UCSD-AML1 (cell line): Measurements from ENCODE around the gene NSD1.
"Not testable (repeated sequence)": the region's sequence is repeated elsewhere in the genome, so short reads cannot be mapped to it uniquely, and the experiment has no call there.

Experiments
- DNase-seq: peaks from one replicate; lab custom pipeline; 2025; ENCODE audit not compliant: unreplicated experiment; lab: John Stamatoyannopoulos, UW

The NSD1 gene

DNA sequence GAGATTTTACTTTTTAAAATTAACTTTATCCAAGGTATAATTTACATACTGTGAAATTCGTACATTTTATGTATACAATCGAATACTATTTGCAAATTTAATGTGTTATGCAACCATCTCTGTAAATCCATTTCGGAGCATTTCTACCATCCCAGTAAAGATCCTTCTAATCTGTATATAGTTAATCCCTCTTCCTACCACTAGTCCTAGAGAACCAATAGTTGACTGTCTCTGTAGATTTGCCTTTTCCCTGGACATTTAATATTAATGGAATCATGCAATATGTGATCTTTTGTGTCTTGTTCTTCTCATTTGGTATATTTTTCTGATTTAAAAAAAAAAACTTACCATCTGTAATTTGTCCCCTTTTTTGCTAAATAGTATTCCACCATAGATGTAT is 95.2 kb downstream of the NSD1 start:
- no peak for DNase-seq

DNA sequence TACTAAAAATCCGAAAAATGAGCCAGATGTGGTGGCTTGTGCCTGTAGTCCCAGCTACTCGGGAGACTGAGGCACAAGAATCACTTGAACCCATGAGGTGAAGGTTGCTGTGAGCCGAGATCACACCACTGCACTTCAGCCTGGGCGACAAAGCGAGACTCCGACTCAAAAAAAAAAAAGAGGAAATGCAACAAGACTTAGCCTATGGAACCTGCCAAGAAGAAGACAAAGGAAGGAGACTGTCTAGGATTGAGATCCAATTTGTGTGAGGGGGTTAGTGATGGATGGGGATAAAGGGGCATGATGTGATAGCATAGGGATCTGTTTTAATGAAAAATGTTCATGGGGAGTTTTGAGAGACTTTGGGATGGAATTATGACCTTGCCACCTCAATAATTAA is 97.1 kb downstream of the NSD1 start:
- no peak for DNase-seq

DNA sequence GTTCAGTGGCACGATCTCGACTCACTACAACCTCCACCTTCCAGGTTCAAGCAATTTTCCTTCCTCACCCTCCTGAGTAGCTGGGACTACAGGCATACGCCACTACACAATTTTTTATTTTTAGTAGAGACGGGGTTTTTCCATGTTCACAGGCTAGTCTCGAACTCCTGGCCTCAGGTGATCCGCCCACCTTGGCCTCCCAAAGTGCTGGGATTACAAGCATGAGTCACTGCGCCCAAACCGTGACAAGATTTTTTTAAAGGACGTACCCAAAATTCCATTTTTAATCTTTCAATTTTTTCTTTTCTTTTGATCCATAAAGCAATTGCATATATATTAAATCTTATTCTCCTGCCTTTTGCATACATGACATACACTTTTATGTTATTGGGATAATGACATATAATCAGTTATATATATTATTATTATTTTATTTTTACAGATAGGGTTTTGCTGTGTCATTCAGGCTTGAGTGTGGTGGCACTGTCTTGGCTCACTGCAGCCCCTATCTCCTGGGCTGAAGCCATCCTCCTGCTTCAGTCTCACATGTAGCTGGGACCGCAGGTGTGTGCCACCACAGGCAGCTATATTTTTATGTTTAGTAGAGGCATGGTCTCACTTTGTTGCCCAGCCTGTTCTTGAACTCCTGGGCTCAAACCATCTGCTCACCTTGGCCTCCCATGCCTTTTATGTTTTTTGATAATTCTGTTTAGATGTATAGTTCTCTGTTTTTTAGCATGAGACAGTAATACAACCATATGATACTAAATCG is 98.1 kb downstream of the NSD1 start:
- no peak for DNase-seq

DNA sequence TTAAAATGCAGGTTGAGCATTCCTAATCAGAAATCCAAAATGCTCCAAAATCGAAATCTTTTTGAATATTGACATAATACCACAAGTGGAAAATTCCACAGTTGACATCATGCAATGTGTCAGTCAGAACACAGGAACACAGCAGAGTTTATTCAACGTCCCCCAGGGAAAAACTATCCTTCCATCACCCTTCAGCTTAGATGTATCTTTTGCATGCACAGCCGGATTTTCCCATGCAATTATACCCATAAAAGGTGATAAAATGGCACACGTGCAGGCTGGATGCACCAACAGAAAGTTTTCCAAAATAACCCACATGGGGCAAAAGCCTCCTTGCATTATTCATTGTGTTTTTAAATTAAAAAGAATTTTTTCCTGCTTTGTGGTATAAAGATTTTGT is 98.8 kb downstream of the NSD1 start:
- DNase-seq = no peak

DNA sequence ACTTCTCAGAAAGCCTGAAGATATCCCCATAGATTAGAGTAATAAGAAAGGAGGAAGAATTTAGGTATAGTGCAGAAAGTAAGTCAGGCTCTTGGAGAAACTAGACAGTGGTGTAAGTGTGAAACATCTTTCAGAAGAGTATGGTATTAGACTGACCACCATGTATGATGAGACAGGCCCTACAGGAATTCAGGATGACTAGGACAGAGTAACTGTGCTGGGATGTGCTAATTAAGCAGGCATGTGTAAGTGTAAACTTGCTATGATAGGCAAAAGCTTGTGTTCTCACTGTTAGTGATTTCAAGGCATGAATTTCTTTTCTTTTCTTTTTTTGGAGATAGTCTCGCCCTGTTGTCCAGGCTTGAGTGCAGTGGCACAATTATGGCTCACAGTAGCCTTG is 99.2 kb downstream of the NSD1 start:
- no peak for DNase-seq

DNA sequence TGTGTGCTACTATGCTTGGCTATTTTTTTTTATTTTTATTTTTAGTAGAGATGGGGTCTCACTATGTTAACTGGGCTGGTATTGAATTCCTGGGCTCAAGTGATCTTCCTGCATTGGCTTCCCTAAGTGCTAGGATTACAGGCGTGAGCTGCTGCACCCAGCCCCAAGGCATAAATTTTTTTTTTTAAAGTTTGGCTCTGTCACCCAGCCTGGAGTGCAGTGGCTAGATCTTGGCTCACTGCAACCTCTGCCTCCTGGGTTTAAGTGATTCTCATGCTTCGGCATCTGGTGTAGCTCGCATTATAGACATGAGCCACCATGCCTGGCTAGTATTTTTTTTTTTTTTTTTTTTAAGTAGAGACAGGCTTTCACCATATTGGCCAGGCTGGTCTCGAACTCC is 99.6 kb downstream of the NSD1 start:
- DNase-seq = no peak

DNA sequence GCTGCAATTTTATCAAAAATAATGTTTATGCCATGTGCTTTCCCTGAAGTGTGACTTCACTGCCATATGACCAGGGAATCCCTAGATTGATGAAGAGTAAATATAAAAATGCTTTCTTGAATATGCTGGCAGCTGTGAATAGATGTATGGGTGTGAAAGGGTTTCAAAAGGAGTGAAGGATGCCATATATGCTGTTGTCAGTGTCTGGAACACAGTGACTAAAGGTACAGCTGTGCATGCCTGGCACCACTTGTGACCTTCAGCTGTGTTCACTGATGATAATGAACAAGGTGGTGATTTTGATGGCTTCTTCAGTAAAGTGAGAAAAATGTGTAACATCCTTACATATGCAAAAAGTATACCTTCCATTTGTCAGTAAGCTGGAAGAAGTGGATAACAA is 100.2 kb downstream of the NSD1 start:
- DNase-seq = no peak

DNA sequence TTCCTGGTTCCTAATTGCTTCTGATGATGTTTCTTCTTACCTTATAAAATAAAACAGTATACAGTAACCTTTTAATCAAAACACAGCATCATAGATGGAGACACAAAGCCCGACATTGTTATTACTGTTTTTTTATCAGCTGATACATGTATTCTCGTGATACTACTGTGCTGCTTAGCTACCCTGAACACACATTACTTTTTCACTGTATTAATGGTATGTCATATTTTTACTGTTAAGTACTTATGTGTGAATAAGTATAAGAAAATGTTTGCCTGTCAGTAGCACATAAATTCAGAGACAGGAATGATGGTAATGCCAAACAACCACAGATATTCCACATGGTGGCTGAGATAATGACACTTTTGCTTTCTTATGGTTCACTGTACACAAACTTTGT is 101.3 kb downstream of the NSD1 start:
- no peak for DNase-seq

DNA sequence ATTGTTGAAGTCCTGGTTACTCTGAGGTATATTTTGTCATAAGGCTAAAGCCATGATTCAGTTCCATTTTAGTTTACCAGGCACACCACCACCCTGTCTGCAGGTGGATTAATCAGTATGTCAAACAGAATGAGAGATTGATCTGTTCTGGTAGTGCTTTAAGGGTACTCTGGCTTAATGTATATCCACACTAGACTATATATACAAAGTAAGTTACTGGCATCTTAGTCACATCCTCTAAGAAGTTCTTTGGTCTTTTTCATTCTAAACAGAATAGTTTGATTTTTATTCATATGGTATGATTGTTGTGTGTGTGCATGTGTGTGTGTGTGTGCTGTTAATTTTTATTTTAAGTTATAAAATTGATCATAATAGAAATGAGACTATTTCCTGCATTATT is 108.2 kb downstream of the NSD1 start:
- DNase-seq = no peak

DNA sequence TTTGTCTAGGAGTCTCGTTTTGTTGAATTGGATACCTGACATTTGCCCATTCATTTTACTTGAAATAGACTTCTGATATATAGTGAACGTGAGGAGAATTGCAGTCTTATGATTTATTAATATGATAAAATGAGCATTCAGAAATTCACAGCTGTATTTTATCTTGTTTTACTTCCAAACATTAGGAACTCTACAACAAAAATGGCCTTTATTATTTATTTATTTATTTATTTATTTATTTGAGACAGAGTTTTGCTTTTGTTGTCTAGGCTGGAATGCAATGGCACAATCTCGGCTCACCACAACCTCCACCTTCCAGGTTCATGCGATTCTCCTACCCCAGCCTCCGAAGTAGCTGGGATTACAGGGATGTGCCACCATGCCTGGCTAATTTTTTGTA is 108.7 kb downstream of the NSD1 start:
- DNase-seq = no peak

DNA sequence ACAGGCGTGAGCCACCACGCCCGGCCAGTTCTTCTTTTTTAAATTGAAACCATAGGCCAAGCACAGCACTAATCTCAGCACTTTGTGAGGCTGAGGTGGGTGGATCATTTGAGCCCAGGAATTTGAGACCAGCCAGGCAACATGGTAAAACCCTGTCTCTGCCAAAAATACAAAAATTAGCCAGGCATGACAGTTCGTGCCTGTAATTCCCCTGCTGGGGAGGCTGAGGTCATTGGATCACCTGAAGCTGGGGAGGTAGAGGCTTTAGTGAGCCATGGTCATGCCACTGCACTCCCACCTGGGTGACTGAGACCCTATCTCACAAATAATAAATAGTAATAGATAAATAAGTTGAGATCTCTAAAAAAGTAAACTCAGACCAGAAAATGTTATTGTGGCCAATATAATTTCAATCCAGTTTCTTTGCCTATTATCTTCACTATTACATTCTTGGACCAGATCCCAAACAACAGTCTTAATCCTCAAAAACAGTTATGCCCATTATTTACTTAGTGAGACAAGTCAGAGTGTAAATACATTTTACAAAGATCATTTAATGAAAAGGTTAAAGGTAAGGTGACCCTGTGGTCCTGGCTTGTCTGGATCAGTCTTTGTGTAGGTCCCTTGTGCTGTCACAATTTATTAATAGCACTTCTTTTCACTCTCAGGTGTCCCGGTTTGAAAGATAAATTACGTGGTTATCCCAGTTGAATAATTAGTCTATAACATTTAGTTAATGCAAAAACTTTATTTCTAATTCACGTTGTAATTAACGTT is 116.4 kb downstream of the NSD1 start:
- no peak for DNase-seq

DNA sequence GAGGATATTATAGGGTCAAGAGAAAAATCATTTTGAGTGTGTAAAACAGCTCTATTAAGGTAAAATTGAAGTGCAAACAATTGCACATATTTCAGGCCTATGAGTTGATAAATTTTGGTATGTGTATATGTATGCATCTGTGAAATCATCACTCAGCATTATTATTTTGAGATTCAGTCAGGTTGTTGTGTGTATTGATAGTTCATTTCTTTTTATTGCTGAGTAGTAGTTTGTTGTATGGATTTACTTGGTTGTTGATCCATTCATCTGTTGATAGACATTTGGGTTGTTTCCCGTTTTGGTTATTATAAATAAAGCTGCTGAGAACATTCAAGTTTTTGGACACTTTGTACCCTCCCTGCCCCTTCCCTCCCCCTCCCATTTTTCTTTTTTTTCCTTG is 119.7 kb downstream of the NSD1 start:
- DNase-seq = no peak

DNA sequence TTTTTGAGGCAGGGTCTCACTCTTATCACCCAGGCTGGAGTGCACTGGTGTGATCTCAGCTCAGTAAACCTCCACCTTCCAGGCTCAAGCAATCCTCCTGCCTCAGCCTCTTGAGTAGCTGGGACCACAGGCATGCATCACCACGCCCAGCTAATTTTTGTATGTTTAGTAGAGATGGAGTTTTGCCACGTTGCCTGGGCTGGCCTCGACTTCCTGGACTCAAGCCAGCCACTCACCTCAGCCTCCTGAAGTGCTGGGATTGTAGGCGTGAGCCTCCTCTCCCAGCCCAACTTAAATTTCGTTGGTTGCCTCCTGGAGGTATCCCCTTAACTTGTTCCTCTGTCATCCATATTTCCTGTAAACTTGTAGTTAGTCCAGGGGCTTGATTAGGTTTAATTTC is 122.7 kb downstream of the NSD1 start:
- no peak for DNase-seq

DNA sequence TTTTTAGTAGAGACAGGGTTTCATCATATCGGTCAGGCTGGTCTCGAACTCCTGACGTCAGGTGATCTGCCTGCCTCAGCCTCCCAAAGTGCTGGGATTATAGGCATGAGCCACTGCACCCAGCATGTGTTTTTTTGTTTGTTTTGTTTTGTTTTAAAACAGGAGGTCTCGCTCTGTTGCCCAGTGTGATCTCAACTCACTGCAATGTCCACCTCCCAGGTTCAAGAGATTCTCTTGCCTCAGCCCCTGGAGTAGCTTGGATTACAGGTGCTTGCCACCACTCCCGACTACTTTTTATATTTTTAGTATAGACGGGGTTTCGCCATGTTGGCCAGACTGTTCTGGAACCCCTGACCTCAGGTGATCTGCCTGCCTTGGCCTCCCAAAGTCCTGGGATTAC is 125.1 kb downstream of the NSD1 start:
- not testable (repeated sequence) for DNase-seq

DNA sequence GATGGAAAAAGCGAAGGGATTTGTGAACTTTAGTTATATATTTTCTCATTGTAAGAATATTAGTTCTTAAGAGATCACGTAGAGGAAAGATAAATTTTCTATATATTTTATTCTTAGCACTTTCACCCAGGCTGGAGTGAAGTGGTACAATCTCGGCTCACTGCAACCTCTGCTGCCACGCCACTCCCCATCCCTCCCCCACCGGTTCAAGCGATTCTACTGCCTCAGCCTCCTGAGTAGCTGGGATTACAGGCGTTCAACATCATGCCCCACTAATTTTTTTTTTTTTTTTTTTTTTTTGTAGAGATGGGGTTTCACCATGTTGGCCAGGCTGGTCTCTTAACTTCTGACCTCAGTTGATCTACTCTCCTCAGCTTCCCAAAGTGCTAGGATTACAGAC is 127.4 kb downstream of the NSD1 start:
- DNase-seq = no peak

DNA sequence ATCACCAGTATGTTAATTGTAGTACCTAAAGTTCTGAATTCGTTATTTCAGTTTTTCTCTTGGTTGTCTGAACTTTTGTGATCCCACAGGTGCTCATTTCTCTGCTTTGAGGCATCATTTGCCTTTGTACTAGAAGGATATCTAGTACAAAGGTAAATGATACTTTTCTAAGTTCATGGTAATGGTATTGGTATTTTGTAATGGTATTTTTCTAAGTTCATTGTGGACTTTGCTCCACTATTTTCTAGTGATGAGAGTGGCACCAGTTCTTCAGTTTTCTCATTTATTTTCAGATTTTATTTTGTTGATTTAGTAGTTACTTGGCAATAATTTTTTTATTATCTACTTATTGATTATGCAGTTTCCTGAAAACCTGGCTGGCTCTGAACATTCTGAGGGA is 127.9 kb downstream of the NSD1 start:
- DNase-seq = no peak

DNA sequence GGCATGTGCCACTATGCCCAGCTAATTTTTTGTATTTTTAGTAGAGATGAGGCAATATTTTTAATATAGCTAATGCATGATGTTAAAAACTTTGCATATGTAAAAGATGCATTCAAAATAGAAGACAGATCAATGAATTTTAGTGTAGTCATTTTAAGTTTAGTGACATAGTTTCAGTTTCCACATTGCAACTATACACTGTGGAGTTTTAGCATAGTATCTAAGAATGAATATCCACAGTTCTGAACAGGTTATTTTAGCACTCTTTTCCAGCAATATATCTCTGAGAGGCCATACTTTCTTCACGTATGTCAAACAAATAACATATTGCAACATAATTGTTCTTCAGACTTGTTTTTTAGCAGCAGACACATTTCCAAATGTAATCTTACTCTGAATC is 130.6 kb downstream of the NSD1 start:
- DNase-seq = no peak

DNA sequence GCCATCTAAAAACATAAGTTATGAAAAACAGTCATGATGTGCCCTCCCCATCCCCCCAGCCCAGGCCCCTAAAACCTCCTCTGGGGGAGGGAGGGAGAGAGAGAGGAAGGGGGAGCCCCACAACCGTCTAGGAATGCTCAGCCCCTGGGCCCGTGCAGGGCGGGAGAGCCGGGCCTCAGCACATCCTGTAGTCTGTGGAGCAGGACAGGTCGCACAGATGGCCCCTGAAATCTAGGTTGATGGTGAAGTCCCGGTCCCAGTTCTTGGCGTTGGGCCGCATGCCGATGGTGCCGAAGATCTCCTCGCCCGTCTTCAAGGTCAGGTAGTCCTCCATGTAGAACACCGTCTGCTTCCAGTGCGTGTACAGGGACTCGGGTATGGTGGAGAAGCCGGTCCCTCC is 131.8 kb downstream of the NSD1 start:
- DNase-seq = no peak

DNA sequence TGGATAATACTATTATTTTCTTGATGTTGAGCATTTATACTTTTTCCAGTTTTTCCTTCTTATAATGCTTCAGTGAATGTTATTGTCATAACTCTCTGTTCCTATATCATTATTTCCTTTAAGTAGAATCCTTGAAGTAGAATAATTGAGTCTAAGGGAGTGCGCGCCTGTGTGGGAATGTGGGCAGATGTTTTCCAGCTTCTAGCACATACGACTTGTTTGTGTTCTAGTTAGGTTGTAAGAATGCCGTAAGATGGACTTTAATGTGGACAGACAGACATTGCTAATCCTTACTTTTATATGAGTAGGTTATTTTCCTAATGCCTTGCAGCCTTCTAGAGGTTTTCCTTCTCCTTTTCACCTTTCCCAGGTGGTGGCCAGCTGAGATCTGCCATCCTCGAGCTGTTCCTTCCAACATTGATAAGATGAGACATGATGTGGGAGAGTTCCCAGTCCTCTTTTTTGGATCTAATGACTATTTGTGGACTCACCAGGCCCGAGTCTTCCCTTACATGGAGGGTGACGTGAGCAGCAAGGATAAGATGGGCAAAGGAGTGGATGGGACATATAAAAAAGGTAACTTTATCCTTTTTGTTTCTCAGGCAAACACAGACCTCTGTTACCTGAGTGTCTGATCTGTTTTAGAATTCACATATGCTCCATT is 135.8 kb downstream of the NSD1 start:
- DNase-seq = no peak

DNA sequence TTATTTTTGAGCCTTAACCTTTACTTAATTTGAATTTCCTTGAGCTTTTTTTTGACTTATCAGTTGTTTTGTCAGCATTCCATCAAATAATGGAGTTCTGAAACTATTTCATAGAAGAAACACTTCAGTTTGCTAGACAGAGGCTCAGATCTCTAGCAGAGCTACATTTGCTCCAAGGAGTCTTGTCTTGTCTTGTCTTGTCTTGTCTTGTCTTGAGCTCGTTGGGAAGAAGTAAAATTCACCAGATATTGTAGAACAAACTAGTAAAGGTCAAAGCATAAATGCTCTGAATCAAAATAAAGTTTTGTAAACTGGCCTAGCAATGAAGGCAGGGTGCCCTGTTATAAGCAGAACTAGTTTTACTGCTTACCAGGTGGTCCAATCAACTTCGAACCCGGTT is 136.4 kb downstream of the NSD1 start:
- DNase-seq = no peak

DNA sequence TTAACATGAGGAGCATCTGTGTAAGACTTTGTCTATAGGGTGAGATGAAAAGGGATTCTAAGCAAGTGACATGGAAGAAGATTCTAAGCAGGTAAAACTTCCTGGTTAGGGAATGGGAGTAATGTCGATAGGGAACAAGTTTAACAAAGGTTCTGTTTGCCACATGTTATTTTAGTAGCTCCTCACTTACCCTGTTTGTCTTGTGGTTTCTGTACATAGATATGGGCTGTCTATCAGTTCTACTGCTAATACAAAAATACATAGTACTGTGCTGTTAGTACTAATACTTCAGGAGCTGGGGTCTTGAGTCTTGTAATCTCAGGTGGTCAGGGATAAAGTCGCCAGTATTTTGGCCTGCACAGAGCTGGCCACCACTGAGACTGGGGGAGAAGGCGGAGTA is 137.1 kb downstream of the NSD1 start:
- no peak for DNase-seq

DNA sequence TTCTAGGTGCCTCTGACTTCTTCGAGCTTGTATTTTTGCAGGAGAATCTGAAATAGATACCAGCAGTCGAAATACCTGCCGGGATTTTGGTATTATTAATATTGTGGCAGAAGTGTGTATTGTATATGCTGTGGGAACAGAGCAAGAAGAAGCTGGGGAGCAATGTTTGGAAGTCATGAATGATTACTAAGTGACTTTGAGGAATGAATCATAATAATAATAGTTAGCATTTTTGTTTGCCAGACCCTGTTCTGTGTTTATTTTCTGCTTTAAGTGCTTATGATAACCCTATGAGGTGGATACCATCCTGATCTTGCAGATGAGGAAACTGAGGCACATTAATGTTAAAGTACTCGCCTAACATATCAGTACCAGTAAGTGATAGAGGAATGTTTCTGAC is 137.5 kb downstream of the NSD1 start:
- no peak for DNase-seq
